Right forelimb (tissue), 1 donor: ENCODE data around the gene DLEC1.
"Not testable (repeated sequence)": the region's sequence is repeated elsewhere in the genome, so short reads cannot be mapped to it uniquely, and the experiment has no call there.

Experiments used
- DNase-seq: peaks from one replicate; pipeline ENCODE4 v3.0.0-alpha.2; 2018

Gene DLEC1

GRCh38 chr3:38085311-38085942, 46.4 kb downstream of the DLEC1 start:
- DNase-seq = no peak

DNA sequence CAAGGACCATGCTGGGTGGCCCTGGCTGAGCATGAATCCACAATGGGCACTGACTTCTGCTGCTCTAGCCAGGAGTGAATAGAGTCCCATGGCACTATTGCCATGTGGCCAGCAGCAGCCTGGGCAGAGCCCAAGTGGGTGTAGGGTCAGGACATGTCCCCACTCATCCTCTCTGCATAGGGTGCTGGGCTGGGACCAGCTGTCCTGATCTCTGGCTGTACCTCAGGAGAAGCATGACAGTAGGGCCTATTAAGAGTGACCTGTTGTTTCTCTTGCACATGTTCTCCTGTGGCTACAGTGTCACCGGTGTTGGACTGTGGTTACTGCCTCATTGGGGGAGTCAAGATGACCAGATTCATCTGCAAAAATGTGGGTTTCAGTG, 46.9 kb downstream of the DLEC1 start:
- DNase-seq = no peak

GRCh38 chr3:38086496-38086895, 47.5 kb downstream of the DLEC1 start:
- DNase-seq = no peak

- not testable (repeated sequence) for DNase-seq
These were observed 48.3 kb downstream of the DLEC1 start for GRCh38 chr3:38087278-38087677.

- no peak for DNase-seq
These were observed 49.4 kb downstream of the DLEC1 start for GRCh38 chr3:38088126-38089078.

DNA sequence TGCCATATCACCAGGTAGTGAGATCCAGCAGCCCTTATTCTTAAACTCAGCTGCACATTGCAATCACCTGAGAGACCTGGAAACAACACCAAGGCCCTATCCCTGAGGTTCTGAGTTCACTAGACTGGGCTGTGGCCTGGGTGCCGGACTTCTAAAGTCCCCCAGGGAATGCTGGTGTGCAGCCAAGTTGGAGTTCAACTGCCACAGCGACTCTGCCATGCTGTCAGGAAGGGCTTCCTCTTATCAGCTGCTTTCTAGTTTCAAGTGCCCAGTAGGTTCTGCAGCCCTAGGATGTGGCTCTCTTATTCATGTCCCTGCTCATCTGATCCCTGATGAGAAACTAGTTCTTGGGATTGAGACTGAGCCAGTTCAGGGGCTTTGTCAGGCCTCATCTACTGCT, 50.2 kb downstream of the DLEC1 start:
- no peak for DNase-seq

GRCh38 chr3:38090453-38090852, 51.4 kb downstream of the DLEC1 start:
- DNase-seq = no peak

DNA sequence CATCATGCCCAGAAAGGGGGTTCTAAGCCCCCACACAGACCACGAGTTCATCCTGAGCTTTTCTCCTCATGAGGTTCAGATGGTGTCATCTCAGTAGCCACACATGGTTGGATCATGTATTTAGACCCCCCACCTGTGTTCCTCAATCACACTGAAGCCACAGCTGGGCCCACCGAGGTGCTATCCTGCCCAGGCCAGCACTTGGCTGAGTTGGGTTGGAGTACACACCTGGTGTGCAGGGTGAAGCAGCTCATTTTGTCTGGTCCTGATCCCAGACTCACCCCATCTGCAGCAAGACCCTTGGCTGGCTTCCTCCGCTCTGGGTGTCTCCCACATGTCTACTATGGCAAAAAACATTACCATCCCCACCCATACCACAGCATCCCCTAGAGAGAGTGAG, 56.0 kb downstream of the DLEC1 start:
- no peak for DNase-seq

GRCh38 chr3:38095669-38096483, 56.9 kb downstream of the DLEC1 start:
- no peak for DNase-seq

DNA sequence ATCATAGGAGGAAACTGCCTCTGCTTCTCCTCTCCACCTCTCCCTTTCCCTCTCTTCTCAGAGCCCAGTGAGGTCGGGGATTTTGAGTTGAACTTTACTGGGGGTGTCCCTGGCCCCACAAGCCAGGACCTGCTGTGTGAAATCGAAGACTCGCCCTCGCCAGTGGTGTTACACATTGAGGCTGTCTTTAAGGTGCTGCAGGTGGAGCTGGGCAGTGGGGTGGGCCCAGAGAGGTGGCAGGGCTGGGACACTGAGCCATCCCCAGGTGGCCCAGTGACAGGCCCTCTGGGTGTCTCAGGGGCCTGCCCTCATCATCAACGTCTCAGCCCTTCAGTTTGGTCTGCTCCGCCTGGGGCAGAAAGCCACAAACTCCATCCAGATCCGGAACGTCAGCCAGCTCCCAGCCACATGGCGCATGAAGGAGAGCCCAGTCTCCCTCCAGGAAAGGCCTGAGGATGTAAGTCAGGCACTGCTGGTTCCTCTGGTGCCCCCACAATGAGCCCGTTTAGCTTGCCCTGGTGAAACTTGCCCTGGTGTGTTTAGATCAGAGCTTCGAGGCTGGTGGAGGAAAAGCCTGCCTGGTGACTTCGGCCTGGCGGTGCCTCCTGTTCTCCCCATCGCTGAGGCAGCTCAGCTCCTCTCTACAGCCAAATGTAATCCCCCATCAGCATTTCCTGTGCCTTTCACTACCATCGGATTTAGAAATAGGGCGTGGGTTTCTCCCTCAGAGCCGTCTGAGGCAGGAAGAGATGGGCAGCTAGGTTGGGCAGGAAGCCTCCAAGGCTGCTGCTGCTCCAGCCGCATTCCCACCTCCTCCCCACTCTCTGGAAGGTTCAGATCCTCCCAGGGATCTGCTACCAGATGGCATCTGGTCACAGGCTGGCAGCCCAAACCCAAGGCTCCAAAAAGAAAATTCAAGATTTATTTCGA, 58.7 kb downstream of the DLEC1 start:
- DNase-seq = no peak

DNA sequence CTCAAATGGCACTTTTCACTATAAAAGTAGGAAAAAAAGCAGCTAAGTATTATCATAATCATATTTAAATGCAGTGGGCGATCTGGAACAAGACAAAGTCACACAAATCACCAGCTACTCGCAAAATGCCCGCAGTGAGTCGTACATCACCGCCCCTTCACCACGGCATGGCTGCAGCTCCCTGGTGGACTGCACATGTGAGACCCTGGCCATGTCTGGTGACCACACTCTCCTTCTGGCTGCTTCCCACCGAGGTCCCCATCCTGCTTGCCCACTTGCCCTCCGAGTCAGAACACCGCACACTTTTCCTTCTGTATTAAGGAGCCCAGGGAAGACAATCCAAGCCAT, 59.3 kb downstream of the DLEC1 start:
- DNase-seq = peak; percentile 38

DNA sequence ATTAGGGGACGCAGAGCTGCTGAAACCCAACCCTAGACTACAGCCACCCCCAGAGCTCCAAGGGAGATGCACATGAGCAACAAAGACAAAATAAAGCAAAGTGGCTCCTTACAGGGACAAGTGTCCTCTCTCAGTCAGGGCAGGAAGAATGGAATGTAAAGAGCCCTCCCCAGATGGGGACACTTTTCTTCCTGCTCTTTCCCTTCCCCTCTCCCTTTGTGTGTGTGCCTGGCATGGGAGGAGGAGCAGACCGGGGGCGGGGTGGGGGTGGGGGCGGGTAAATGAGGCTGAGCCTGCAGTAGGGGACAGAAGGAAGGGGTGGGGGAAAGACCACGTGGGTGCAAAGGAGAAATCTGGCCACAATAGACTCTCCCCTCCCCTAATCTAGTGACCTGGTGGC, 60.5 kb downstream of the DLEC1 start:
- no peak for DNase-seq

- DNase-seq = no peak
These were observed 61.5 kb downstream of the DLEC1 start for GRCh38 chr3:38100498-38100897.

- DNase-seq = peak; percentile 12
These were observed 62.9 kb downstream of the DLEC1 start for GRCh38 chr3:38101811-38102443.

GRCh38 chr3:38102444-38102814, 63.4 kb downstream of the DLEC1 start:
- no peak for DNase-seq

GRCh38 chr3:38105525-38105924, 66.5 kb downstream of the DLEC1 start:
- no peak for DNase-seq

- DNase-seq = no peak
These were observed 69.1 kb downstream of the DLEC1 start for GRCh38 chr3:38107911-38108648.

DNA sequence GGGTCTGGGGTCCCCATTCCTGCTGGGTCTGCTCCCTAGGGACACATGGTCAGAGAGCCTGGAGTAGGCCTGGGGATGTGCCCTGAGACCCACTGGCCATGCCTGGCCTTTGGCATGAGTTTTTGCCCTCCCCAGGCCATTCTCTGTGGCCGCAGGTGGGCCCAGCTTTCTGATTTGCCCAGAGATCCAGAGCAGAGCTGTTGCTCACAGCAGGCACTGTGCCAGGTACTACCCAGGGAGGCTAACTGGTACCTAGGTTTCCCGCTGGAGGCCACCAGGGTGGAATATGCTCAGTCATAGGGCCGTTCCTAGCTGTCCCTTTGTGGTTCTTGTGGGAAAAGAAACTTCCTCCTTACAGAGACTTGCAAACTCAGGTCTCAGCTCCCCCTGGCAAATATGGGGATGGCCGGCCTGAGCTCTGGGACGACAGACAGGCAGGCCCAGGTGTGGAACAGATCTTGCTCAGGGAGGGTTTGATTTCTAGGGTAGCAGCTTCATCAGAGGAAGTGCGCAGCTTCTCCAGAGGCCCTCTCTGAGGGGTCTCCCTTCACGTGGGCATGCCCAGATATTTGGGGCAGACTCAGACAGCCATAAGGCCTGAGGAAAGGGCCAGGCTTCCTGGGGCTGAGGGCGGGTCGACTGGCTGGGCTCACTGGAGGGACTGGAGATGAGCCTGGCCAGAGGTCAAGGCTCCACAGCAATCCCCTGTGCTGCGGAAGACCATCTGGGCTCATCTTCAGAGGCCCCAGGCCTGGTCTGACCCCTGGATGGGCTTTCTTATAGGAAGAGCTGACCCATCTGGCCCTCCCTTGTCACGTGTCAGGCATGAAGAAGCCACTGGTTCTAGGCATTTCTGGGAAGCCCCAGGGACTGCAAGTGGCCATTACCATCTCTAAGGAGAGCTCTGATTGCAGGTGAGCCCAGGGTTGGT, 69.9 kb downstream of the DLEC1 start:
- DNase-seq = no peak

GRCh38 chr3:38109580-38110313, 70.7 kb downstream of the DLEC1 start:
- no peak for DNase-seq
